GM20431 (cell line): ENCODE measurements around the gene GSTO1.
"Not testable (repeated sequence)": the region's sequence is repeated elsewhere in the genome, so short reads cannot be mapped to it uniquely, and the experiment has no call there.

Source experiments
- in situ Hi-C: fragments of 300-500 bp; cut with MseI, MboI; formaldehyde crosslinking; loops from one replicate; pipeline ENCODE4 v1.15.0; 2020; ENCODE audit warnings: low sequenced_read_pairs; ENCODE audit not compliant: unreplicated experiment

Gene GSTO1

GRCh38 chr10:104254493-104255310, at the start of gene GSTO1:
TSS of gene GSTO1 (plus strand) at chr10:104254892. CDS start at chr10:104254929, 37 bp downstream.
- in situ Hi-C loops, result no loop called here

DNA sequence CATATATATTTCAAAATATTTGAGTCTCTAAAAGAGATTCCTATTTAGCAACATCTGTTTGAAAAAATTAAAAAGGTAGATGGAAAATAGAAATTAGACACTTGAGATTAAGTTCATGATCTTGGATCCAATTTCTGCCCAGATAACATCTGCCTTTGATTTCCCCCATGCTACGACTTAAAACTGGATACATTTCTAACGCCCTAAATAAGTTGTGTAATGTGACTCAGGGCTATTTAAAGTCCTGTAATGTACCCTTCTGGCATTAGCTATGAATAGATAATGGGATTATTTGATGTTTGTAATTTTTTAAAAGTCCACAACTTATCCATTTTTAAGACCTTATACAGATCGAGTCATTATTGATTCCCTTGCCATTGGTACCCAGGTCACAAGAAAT, 46.0 kb upstream of the GSTO1 start:
- in situ Hi-C loops, result loop anchor here (25.0 kb wide), 1 partner anchor 321 kb away; no protein-coding TSS in a partner anchor

GRCh38 chr10:104209575-104210198, 45.0 kb upstream of the GSTO1 start:
- in situ Hi-C loops, result loop anchor here (25.0 kb wide), 1 partner anchor 322 kb away; no protein-coding TSS in a partner anchor

DNA sequence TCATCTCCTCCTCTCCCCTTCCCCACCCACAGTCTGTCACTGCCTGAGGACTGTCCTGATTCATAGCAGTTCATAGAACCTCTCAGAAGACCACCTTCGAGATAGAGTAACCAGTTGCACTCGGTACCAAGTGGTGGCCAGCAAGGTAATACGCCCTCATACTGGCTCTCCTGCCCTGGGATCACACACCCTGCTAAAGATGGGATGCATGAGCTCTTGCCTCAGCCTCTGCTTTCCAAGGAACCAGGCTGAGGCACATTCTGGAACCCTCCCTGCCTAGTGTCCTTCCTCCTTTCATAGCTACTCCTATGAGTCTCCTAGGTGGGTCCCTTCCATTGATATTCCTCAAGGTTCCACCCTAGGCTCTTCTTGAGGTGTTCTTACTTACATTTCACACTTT, 38.1 kb upstream of the GSTO1 start:
- in situ Hi-C loops, result loop anchor here (25.0 kb wide), 1 partner anchor 329 kb away; no protein-coding TSS in a partner anchor

- in situ Hi-C loops, result loop anchor here (25.0 kb wide), 1 partner anchor 331 kb away; no protein-coding TSS in a partner anchor
These were observed 35.9 kb upstream of the GSTO1 start for GRCh38 chr10:104218751-104219150.

GRCh38 chr10:104220522-104220921, 34.2 kb upstream of the GSTO1 start:
- in situ Hi-C loops, result loop anchor here (25.0 kb wide), 1 partner anchor 333 kb away; no protein-coding TSS in a partner anchor

DNA sequence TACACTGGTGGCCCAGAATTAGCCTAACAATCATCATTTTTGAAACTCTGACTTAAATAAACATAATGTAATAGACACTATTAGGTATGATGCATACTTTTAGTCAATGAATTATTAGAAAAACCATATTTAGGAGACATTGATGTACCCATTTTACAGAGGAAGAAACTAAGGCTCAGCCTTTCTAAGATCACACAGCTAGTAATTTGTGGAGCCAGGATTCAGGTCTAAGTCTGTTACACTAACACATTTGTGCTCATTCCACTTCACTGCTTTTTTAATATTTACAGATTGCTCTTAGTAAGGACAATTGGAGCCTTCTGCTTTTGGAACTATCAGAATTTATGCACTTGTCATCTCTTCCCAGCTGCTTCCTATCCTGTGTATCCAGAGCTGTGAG, 31.4 kb upstream of the GSTO1 start:
- in situ Hi-C loops, result loop anchor here (25.0 kb wide), 1 partner anchor 336 kb away; no protein-coding TSS in a partner anchor

- in situ Hi-C loops, result no loop called here
These were observed 24.2 kb upstream of the GSTO1 start for GRCh38 chr10:104230490-104230889.

GRCh38 chr10:104231784-104232612, 22.7 kb upstream of the GSTO1 start, which contains the start of gene CFAP43:
TSS of gene CFAP43 (minus strand) at chr10:104232364. CDS start at chr10:104232246, 118 bp downstream.
- in situ Hi-C loops, result no loop called here

GRCh38 chr10:104232613-104233102, 22.0 kb upstream of the GSTO1 start:
- in situ Hi-C loops, result no loop called here

DNA sequence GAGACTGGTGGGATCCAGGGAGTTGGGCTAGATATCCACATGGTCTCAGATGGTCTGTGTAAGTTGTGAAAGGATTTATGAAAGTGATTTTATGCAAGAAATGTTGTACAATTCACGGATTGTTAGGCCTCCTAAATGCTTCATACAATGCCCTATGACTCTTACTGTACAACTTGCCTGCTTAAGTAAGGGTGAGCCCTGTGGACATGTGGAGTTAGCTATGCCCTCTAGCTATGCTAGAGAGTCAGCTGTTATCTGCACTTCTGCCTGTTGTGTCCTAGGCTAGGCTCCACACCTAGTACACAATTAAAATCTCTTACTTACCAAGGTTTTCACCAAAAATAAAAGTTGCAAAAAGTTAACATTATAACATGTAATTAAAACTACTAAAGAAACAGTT, 20.9 kb upstream of the GSTO1 start:
- in situ Hi-C loops, result no loop called here

GRCh38 chr10:104234934-104235333, 19.8 kb upstream of the GSTO1 start:
- in situ Hi-C loops, result no loop called here

GRCh38 chr10:104235801-104236200, 18.9 kb upstream of the GSTO1 start:
- in situ Hi-C loops, result no loop called here

DNA sequence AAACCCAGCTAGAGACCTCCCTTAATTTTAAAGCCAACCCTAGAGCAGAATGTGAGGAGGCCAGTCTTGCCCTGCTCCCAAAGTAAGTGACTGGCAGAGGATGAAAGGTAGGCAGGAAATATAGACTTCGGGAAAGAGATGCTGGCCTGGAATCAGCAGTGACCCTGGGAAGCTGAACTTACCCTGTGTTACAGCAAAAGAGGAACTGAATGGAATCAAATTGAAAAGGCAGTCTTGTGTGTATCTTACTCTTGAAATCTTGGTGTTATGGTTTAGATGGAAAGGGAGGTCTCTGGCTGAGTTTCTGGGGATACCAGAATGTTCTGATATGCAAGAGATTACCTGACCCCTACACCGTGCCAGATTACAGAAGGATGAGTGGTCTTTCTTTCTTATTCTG, 14.6 kb upstream of the GSTO1 start:
- in situ Hi-C loops, result no loop called here

GRCh38 chr10:104242545-104242944, 12.1 kb upstream of the GSTO1 start:
- in situ Hi-C loops, result no loop called here

DNA sequence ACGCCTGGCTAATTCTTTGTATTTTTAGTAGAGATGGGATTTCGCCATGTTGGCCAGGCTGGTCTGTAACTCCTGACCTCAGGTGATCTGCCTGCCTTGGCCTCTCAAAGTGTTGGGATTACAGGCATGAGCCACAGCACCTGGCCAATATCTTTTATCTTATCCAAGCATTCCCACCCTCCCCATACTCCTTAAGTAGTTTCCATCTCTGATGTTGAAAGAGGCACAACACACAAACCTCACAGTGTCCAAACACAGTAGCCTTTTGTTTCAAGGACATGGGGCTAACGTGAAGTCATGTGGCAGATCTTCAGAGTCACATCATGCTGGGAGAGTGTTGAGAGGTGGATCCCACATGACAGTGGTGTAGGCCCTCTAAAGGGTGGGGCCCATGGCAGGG, 11.7 kb upstream of the GSTO1 start:
- in situ Hi-C loops, result not testable (repeated sequence)

DNA sequence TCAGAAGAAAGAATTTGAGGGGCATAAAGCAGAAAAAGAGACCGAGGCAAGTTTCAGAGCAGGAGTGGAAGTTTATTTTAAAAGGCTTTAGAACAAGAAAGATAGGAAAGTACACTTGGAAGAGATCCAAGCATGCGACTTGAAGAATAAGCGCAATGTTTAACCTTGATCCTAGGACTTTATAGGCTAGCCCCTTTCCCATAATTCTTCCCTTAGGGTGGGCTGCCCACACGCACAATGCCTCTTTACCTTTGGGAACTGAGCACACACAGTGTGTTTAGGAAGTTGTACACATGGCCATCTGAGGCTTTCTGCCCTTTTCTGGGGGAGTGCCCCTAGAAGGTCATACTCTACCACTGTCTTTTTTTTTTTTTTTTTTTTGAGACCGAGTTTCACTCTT, 11.2 kb upstream of the GSTO1 start:
- in situ Hi-C loops, result no loop called here

GRCh38 chr10:104245066-104245632, 9.5 kb upstream of the GSTO1 start:
- in situ Hi-C loops, result no loop called here

GRCh38 chr10:104246976-104247375, 7.7 kb upstream of the GSTO1 start:
- in situ Hi-C loops, result no loop called here
